HG03280 (cell line): ENCODE results near the gene MEGF6.

Experiments
- ATAC-seq: cut with Tn5 transposase; IDR thresholded peaks from one replicate; pipeline ENCODE4 v1.9.1; 2021; ENCODE audit warnings: mild to moderate bottlenecking, moderate library complexity; ENCODE audit not compliant: unreplicated experiment

Gene MEGF6

GRCh38 chr1:3556336-3556735 is 55.0 kb downstream of the MEGF6 start:
- no peak for ATAC-seq

- no peak for ATAC-seq
Measured at GRCh38 chr1:3555131-3555920, 56.0 kb downstream of the MEGF6 start.

GRCh38 chr1:3553940-3554223 is 57.4 kb downstream of the MEGF6 start:
- no peak for ATAC-seq

GRCh38 chr1:3553166-3553939 is 58.0 kb downstream of the MEGF6 start:
- no peak for ATAC-seq

- no peak for ATAC-seq
Measured at GRCh38 chr1:3552751-3553150, 58.6 kb downstream of the MEGF6 start.

GRCh38 chr1:3552176-3552575 is 59.1 kb downstream of the MEGF6 start:
- ATAC-seq, result no peak

GRCh38 chr1:3551711-3552110 is 59.6 kb downstream of the MEGF6 start:
- ATAC-seq, result no peak

GRCh38 chr1:3551290-3551678 is 60.0 kb downstream of the MEGF6 start:
- no peak for ATAC-seq

GRCh38 chr1:3550511-3551289 is 60.6 kb downstream of the MEGF6 start:
- ATAC-seq, result no peak

- ATAC-seq, result no peak
Measured at GRCh38 chr1:3548895-3549294, 62.4 kb downstream of the MEGF6 start.

- ATAC-seq, result no peak
Measured at GRCh38 chr1:3548156-3548893, 63.0 kb downstream of the MEGF6 start.

GRCh38 chr1:3547055-3548005 is 64.0 kb downstream of the MEGF6 start:
- no peak for ATAC-seq

GRCh38 chr1:3546048-3546384 is 65.3 kb downstream of the MEGF6 start:
- ATAC-seq, result no peak

GRCh38 chr1:3545363-3546047 is 65.8 kb downstream of the MEGF6 start:
- ATAC-seq, result no peak

GRCh38 chr1:3544040-3544977 is 67.0 kb downstream of the MEGF6 start:
- ATAC-seq, result no peak

GRCh38 chr1:3543076-3544039 is 68.0 kb downstream of the MEGF6 start:
- no peak for ATAC-seq

GRCh38 chr1:3542676-3543075 is 68.6 kb downstream of the MEGF6 start:
- ATAC-seq, result no peak
